ENCODE measurements around the gene HMGB3. TPM values are rescaled to one million over a fixed set of nuclear protein-coding genes. Genes with fewer than 3 reads are reported as not detected.
"Not testable (repeated sequence)": the region's sequence is repeated elsewhere in the genome, so short reads cannot be mapped to it uniquely, and the experiment has no call there.

Gene HMGB3
- total RNA-seq, 1 donor from 2014 or later: 33.2 TPM

DNA sequence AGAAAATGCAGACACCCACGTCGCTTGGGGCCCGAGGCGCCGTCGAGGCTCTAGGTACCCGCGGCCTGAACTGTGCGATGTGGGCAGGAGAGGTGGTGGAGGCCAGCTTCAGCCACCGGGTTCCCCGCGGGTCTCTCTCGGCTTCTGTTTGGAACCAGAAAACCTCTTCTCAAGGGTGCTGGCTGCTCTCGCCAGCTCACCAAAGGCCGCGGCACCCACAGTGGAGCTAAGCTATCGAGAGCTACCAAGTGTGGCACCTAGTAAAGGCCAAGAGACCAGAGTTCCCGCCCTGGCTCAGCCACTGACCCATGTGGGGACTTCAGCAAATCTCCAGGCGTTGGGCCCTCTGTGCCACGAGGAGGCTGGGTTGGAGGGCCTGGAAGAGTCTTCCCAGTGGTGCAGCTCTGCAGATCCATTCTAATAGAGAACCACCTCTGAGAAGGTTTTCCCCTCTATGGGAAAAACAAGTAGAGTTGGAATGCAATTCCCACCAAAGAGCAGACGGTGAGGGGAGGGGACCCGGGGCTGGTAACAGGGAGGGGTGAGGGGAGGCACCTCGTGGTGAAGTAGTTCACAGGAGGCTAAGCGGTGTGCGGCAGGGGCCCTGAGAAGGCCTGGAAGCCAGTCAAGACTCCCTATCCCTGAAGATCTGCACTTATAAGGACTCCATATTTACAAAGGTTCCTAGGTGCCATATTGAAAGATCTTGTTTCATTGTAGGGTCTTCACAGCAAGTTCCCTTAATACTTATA lies 5.5 kb upstream of the HMGB3 start:
- no peak for DNase-seq (ENCODE audit: low read depth, low spot score)

DNA sequence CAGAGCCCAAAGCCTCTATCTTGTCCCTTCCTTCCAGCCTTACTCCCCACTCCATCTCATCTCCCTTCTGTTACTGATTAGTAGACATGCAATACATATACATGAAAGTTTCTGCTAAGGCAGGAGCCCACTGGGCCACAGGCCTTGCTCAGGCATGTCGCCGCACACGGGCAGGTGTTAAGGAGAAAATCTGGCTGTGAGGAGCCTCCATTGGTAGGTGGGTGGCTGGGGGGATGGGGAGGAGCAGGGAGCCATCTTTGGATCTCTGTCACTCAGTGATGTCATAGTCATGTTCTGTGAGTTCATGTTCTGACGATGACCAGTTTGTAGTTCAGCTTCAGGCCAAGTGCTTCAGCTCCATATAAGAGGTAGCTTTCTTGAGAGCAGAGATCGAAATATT lies 2.9 kb upstream of the HMGB3 start:
- no peak for DNase-seq (ENCODE audit: low read depth, low spot score)

DNA sequence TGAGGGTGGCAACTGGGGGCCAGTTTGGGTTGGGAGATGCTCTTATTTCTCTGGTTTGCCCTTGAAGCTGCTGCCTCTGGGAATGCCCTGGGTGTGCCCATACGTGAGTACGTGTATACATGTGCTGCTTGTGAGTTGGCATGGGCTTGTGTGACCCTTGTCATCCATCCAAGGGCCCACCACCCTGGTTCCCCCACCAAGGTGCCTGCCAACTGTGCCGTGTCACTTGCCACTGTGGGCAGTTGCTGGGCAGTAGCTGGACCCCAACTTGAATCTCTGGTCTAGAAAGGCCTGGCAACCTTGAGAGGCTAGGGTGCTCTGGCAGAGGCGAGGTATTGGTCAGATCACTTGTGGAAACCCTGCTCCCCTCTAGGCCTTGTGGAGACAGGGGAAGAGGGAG lies 2.4 kb upstream of the HMGB3 start:
- DNase-seq (ENCODE audit: low read depth, low spot score): no peak

DNA sequence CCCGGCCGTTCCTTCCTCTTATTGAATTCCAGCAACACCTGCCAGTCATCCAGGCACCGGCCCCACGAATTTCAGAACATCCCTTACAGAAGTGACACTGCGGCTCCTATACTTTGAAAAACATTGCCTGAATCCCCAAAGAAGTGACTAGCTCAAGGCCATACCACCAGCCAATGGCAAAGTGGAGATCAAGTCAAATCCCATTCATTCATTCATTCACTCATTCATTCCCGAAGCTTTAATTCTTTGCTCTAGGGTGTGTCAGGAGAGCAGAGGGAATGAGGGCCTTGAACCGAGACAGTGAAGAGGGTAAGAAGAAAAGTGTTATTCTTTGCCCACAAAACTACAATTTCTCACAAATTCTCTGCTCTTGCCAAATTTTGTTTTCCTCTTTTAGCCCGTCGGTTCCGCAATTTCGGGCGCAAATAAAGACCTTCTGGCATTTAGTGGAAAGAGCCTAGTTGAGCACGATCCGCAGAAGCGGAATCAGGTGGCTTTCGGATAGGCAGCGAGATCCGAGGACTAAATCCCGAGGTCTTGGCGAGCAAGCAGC lies 824 bp upstream of the HMGB3 start:
- DNase-seq (ENCODE audit: low read depth, low spot score): no peak

DNA sequence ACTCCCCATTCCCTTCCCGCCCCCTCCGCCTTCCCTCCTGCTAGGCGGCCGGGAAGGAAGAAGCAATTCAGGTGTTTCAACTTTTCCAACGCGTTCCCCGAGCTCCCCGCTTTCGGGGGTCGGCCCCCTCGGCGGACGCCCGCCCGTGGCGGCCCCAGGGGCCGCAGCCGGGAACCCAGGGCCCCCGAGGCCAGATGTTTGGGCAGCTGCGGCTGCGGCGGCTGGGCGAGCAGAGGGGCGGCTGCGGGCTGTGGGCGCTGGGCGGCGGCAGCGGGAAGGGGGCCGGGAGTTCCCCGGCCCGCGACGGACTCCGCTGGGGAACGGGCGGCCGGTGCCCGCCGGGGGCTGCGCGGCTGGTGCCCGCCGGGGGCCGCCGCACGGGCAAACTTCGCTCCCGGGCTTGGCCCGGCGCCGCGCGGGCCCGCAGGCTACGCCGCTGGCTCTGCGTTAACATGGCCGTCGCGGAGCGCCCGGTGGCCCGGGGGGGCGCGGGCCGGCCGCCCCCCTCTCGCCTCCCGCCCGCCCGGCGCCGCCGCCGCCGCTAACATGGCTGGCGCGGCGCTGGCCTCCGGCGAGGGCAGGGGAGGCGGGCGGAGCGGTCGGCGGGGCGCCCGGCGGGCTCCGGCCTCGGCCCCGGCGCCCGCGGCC lies 510 bp downstream of the HMGB3 start:
- no peak for DNase-seq (ENCODE audit: low read depth, low spot score)

DNA sequence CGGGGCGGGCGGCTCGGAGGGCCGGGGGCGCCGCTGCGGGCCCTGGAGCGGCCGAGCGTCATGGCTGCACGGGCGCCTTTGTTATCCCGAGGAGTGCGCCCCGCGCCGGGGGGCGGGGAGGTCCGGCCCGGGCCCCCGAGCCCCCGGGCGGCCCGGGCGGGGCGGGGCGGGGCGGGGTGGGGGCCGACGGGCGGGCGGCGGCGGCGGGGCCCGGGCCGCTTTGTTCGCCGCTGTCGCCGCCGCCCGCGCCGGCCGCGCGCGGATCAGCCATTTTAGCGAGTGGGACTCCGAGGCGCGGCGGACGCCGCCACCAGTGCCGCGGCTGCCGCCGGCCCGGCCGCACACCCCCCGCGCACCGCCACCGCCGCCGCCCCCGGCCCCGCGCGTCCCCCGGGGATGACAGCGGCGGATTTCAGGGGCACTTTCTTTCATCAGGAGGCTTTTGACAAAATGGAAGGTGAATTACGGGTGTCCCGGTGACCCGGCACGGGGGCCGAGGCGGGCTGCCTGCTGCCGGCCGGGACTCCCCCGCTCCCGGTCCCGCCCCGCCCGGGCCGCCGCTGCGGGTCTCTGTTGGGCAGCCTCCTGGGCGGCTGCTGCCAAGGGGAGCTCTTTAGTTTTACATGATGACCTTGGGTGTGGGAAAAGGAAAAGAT lies 1.2 kb downstream of the HMGB3 start:
- no peak for DNase-seq (ENCODE audit: low read depth, low spot score)

DNA sequence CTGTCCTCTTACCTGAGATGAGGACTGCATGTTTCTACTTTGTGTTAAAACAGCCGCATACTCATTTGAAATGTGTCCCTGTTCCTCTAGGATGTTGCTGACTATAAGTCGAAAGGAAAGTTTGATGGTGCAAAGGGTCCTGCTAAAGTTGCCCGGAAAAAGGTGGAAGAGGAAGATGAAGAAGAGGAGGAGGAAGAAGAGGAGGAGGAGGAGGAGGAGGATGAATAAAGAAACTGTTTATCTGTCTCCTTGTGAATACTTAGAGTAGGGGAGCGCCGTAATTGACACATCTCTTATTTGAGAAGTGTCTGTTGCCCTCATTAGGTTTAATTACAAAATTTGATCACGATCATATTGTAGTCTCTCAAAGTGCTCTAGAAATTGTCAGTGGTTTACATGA lies 4.6 kb downstream of the HMGB3 start:
- DNase-seq (ENCODE audit: low read depth, low spot score): not testable (repeated sequence)

DNA sequence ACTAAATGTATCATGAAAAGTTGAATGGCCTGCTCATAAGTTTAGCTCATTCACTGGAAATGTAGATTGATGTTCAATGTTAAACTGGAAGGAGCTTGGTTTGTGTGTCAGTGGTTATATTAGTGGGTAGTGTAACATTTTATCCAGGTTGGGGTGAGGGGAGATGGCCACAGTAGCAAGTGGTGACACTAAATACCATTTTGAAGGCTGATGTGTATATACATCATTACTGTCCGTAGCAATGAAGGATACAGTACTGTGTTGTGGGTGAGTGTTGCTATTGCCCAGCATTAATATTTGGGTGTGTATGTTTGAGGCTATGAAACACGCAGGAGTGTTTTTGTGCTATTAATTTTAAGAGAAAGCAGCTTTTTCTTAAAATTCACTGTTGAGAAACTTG lies 6.3 kb downstream of the HMGB3 start:
- no peak for DNase-seq (ENCODE audit: low read depth, low spot score)

DNA sequence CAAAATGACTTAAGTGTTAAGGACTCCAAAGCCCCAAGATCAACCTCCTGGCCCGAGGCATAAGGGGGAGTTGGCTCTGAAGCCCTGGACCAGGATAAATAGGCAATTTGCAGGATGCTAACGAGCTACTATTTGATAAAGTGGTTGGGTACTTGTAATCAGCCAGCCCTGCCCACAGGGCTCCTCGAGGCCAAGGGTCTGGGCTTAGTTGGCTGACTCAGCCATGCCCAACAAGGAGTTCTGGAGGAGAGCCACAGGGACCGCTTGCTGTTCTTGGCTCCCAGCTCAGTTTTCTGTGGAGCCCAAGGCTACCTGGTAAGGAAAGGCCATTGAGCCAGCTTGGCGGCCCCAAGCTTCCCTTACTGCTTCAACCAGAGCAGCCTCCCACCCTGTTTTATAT lies 7.8 kb downstream of the HMGB3 start:
- DNase-seq (ENCODE audit: low read depth, low spot score): no peak

DNA sequence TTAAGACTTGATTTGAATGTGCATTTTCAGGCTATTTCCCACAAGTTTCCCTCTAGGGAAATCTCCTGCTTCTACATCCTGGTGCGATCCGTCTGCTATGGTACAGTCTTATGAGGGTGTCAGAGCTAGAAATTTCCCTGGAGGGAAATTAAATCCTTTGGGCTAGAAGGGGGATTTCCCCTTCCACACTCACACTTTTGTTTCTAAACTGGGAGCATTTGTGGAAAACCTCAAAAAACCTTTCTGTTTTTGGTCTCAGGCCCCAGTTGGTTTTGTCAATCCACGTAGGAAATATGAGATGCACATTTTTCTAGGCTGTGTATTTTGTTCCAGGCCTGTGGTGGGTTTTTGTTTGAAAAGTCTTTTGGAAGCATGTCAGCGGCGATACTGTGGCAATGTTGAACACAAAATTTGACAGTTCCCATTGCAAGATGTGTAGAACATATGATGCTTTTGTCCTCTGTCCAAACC lies 17.8 kb downstream of the HMGB3 start:
- no peak for DNase-seq (ENCODE audit: low read depth, low spot score)

DNA sequence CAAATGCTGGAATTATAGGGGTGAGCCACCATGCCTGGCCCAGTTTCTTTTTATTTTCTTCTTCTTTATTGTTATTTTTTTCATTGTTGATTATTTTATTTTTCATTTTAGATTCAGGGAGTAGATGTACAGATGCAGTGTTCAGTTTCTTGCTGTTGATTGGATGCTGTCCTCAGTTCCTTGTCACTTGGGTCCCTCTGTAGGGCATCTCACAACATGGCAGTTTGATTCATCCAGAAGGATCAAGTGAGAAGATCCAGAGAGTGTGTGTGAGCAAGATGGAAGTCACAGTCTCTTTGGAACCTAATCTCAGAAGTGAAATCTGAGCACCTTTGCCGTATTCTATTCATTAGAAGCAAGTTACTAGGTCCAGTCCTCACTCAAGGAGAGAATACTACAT lies 20.9 kb downstream of the HMGB3 start:
- DNase-seq (ENCODE audit: low read depth, low spot score): no peak

DNA sequence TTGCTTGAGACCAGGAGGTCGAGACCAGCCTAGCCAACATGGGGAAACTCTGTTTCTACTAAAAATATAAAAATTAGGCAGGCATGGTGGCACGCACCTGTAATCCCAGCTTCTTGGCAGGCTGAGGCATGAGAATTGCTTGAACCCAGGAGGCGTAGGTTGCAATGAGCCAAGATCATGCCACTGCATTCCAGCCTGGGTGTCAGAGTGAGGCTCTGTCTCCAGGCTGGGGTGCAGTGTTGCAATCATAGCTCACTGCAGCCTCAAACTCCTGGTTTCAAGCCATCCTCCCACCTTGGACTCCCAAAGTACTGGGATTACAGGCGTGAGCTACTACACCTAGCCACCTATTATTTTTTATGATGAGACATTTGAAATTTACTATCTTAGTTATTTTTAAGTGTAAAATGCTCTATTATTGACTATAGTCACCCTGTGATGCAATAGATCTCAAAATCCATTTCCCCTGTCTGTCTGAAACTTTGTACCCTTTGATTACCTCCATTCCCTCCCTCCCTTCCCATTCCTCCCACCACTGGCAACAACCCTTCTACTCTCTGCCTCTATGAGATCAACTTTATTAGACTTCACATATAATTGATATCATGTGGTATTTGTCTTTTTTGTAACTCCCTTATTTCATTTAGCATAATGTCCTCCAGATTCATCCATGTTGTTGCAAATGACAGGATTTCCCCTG lies 23.4 kb downstream of the HMGB3 start:
- no peak for DNase-seq (ENCODE audit: low read depth, low spot score)

DNA sequence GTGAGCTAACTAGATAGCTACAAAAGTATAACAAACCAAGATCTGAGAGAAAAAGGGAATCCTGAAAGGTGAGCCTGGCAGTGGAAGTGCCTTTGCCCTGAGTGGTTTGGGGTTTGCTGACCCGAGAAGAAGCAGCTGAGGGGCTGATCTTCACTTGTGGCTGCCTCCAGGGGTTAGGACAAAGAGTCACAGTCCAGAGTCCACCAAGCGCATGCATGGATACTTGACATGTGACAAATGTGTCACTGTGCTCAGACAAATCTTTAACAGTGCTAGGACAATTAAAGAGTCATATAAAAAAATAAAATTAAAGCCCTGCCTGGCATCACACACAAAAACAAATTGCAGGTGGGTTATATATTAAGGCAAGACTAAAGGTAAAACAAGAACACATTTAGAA lies 26.4 kb downstream of the HMGB3 start:
- DNase-seq (ENCODE audit: low read depth, low spot score): no peak

DNA sequence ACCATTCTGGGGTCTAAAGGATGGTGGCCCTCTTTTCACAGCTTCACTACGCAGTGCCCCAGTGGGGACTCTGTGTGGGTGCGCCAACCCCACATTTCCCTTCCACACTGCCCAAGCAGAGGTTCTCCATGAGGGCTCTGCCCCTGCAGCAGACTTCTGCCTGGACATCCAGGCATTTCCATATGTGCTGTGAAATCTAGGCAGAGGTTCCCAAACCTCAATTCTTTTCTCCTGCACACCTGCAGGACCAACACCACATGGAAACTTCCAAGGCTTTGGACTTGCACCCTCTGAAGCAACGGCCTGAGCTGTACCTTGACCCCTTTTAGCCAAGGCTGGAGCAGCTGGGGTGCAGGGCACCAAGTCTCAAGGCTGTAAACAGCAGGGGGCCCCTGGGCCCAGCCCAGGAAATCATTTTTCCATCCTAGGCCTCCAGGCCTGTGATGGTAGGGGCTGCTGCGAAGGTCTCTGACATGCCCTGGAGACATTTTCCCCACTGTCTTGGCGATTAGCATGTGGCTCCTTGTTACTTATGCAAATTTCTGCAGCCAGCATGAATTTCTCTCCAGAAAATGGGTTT lies 30.1 kb downstream of the HMGB3 start:
- DNase-seq (ENCODE audit: low read depth, low spot score): no peak

DNA sequence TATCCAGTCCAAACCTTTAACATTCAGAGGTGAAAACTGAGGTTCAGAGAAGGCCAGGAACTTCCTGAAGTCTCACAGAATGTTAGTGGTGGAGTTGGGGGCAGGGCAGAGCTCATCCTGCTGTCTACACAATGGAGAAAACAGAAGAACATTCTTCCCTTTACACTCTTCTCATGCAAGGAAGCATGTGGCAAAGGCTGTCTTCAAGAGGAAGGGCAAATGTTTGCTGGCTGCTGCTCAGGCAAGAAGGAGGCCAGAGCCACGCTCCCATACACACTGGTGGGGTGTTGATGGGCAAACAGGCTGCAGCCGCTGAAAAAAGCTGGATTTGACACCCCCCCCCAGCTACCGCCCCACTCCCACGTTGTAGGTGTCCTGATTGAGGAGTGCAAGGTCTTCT lies 32.5 kb downstream of the HMGB3 start:
- no peak for DNase-seq (ENCODE audit: low read depth, low spot score)

DNA sequence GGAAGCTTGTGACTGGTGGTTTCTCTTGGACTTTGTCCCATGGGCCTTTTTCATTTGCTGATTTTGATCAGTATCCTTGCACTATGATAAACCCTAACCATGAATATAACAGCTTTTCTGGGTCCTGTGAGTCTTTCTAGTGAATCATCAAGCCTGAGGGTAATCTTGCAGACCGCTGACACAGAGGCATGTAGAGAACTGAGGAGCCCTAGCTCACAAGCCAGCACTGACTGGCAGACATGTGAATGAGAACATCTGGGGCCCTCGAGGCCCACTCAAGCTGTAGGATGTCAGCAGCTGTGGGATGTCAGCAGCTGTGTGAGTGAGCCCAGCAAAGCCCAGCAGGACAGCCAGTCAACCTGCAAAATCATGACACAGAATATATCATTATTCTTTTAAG lies 36.7 kb downstream of the HMGB3 start:
- no peak for DNase-seq (ENCODE audit: low read depth, low spot score)

DNA sequence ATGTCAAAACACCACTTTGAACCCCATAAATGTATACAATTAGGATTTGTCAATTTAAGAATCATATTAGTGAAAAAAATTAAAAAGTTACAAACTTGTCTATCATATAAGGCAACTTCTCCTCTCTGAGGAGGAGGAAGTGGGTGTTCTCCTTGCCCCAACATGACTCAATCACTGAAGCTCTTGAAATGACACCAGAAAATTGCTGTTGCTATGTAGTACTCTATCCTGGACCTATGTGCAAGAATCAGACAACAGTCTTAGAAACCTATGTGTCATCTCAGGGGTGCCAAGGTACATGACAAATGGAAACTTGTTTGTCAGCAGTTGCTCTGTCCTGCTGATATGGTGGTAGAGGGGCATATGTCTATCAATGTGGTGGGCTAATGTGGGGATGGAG lies 47.7 kb downstream of the HMGB3 start:
- no peak for DNase-seq (ENCODE audit: low read depth, low spot score)

DNA sequence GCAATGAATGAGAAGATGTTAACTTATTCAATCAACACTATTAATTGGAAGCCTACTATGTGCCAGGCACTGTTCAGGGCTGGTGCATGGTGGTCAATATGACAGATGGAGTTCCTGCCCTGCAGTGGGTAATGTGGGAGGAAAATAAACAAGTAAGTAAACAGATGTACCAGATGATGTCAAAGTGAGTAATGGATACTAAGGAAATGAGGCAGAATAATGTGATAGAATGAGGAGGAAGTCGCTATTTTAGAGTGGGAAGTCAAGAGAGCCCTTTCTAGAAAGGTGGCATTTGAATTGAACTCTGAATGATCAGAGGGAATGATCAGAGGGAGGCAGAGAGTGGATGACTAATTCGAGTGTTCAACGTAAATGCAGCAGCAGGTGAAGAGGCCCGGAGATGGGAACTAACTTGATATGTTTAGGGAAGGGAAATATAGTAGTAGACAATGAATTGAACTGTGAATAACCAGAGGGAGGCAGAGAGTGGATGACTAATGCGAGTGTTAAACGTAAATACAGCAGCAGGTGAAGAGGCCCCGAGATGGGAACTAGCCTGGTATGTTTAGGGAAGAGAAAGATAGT lies 48.3 kb downstream of the HMGB3 start:
- DNase-seq (ENCODE audit: low read depth, low spot score): no peak

DNA sequence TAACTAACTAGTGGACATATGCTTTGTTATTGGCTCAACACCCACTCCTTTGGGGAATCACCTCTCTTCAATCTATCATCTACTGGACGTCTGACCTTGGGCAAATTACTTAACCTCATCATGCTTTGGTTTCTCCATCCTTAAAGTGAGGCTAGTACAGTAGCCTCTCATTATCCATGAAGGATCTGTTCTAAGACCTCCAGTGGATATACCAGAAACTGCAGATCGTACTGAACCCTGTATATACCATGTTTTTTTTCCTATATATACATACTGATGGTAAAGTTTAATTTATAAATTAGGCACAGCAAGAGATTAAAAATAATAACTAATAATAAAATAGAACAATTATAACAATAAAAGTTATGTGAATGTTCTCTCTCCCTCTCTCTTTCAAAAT lies 56.2 kb downstream of the HMGB3 start:
- DNase-seq (ENCODE audit: low read depth, low spot score): no peak
